HG03108 (cell line): Measurements from ENCODE around the gene PAX5.

Experiments
- ATAC-seq: cut with Tn5 transposase; IDR thresholded peaks from one replicate; pipeline ENCODE4 v1.9.1; 2021; ENCODE audit warnings: moderate library complexity; ENCODE audit not compliant: unreplicated experiment

Gene PAX5

DNA sequence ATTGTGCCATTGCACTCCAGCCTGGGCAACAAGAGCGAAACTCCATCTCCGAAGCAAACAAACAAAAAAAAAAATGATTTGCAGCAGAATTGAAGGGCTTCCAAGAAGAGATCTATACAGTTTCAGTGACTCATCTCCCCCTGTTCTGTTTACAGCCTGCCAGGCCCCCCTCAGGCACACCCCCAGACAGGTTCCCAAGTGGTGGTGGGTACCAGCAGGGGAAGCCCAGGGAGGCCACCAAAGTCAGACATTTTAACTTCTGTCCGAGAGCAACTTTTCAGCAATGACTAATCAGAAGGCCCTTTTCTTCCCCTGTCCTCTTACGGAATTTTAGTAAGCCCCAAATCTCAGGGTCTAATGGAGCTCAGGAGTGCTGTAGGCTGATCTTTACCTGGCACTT, 98.7 kb downstream of the PAX5 start:
- peak; percentile 11 for ATAC-seq

DNA sequence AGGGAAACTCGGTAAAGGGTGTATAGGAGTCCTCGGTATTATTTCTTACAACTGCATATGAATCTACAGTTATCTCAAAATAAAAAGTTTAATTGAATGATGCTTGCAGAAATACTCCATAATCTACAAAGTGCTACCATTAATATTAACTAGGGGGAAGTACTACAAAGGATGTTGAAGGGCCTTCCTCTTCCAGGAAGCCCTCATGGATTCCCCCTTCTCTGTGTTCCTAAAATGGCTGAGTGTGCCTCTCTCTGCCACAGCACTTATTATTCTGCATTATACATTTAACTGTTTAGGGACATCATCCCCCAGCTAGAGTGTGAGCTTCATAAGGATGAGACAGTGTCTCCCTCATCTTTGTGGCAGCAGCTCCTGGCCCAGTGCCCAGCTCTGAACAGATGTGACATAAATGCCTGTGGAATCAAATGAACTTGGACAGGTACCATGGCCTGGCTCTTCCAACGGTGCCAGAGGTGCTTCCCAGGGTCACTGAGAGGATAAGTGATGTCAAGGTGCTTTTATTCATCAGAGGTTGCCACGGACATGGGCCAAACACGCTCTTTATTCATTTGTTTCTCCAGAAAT, 99.5 kb downstream of the PAX5 start:
- no peak for ATAC-seq

DNA sequence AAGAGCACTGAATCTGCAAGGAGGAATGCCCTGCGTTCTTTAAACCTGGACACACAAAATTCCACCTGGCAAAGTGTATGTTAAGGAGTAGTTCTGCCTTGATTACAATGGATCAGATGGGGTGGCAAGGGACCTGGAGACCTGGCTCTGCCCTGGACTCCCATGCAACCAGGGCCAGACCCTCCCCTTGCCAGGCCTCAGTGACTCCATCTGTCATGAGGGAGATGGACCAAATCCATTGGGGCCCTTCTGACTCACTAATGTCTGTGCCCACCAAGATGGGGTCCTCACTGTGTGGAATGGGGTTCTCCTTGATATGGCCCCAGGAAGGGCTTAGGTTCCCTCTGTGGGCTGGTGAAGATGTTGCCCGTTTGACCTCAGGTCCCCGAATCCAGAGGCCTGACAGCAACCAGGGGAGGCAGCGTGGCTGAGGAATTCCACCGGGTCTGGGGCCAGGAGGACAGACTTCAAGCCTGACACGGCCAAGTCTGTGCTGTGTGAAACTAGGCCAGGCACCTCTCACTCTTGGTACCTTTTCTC, 100.3 kb downstream of the PAX5 start:
- ATAC-seq: no peak

DNA sequence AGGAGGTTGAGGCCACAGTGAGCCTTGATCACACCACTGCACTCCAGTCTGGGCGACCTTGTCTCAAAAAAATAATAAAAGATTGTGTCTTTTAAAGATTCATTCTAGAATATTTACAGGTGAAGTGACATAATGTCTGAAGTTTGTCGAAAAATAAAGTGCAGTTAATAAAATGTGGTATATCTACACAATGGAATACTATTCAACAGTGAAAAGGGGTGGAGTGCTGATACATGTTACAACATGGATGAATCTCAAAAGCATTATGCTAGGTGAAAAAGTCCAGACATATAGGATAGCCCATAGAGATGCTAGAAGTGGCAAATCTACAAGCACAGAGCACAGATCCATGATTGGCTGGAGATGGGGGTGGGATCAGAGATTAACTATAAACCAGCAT, 101.9 kb downstream of the PAX5 start:
- ATAC-seq: no peak

DNA sequence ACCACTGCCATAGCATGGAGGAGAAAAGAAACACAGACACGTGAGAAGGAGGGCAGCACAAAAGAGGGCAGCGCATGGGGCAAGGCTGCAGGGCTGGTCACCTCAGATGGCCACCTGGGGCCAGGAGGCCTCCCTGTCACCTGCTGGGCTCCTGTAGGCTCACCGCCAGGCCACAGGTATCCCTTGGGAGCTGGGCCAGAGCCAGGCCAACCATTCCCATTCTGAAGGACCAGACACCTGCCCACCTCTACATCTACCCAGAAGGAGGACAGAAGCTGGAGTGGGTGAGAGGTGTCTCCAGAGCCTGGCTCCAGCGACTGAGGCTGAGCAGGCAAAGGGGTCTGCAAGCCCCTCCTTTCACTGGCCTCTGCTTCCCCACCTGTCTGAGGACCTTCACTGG, 103.1 kb downstream of the PAX5 start:
- ATAC-seq: no peak

DNA sequence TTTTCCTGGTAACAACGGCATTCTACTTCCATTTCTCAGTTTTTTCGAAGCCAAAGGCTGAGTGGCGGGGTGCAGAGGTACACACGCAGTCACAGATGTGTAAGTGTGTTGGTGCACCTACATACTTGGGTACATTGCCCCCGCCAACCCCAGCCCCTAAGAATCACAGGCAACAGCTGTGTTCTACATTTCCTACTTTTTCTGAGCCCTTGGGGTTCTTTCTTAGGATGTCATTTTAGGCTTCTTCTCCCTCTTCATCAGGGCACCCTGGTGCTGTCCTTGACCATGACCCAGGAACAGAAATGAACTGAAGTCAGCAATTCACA, 104.8 kb downstream of the PAX5 start:
- no peak for ATAC-seq

DNA sequence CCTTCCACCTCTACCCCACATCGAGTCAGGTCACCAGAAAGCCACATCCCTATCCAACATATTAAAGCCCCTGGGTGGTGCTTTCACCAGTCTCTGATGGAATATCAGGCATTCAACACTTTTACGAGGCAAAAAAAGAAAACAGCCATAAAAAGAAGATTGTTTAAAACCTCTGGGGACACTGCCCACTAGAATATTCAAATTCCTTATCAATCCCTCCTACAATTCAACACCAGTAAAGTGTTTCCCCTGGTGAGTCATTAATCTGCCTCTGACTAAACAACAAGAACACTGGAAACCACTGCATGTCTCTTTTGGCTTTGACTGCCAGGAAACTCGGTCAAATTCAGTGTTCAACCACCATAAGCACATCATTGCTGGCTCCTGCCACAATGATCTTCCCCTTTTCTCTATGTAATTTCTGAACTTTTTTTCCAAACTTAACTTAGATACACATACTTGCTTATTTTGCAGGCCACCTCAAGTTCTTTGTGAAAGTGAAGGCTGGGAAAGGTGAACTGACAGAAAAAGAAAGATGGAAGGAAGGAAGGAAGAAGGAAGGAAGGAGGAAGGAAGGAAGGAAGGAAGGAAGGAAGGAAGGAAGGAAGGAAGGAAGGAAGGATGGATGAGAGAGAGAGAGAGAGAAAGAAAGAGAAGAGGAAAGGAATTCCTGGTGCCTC, 105.3 kb downstream of the PAX5 start:
- peak; percentile 67 for ATAC-seq

DNA sequence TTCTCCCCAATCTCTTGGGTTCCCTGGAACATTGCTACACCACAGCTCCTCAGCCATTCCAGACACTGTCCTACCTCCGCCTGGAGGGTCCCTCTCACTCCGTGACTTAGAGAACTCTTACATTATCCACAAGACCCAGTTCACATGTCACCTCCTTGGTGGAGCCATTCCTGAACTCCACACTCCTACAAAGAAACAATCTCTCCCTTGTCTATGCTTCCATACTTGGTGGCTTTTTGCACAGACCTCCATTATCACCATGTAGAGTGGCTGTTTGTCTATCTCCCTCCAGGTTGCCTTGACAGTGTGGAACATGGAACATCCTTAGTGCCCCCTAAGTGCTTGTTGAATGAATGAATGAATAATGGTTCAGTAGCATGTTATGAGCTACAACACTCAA, 105.9 kb downstream of the PAX5 start:
- ATAC-seq: no peak

DNA sequence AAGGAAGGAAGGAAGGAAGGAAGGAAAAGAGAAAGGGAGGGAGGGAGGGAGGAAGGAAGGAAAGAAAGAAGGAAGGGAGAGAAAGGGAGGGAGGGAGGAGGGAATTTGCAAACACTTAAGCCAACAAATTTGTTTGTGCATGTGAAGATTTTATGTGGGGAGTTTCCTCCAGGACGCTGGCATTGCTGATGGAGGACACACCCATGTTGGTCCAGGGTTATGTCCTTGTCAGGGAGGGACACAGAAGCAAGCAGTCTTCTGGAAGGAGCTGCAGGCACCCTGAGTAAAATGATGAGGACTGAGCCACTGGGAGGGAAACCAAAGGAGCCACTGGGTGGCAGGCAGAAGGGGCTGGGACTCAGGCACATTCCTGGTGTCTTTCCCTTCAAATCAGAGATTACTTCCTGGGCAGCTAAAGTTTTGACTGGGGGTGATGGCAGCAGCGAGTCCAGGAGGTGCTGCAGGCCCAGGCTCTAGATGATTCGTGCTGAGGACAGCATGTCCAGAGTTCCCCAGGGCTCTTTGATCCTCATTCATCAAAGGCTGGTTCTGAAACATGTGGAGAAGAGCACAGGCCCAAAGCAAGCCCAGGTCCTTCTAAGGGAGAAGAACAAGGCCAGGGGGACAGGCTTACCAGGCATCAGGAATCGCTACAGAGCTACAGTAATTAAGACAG, 109.2 kb downstream of the PAX5 start:
- no peak for ATAC-seq

DNA sequence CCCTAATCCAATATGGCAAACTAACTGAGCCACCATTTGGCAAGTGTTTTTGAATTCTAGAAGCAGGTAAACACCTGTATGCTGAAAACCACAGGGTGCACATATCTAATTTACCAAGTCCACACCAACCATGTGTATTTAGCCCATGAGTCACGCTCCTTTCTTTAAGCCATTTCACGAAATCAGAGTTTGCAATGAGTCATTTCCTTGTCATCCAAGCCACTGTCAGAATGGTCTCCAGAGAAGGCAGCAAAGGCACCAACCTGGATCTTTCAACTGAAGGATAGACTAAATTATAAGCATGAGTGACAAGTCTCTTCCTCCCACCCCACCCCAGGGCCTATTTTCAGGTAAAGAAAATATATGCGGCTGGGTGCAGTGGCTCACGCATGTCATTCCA, 110.0 kb downstream of the PAX5 start:
- ATAC-seq: no peak

DNA sequence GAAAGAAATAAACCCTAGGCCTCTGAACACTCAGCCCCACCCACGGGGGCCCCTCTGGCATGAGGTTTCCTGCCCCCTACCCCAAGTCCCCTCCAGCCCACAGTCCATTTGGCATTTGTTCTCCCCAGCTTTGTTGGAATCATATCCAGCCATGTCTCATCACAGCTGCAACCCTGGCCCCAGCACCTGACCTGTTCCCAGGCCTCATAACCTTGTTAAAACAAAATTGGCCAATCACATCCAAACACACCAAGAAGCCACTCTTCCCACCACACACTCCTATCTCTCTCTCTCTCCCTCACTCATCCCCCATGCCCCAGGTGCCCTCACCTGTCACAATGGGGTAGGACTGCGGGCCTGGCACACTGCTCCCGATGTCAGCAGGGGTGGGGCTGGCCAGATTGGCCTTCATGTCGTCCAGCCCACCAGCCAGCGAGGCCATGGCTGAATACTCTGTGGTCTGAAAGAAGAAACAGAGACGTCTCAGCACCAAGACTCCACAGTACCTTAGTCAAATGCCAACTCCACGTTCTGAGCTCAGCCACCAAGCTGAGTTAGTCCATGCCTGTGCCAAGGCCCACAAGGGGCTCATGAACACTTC, 110.9 kb downstream of the PAX5 start:
- no peak for ATAC-seq

DNA sequence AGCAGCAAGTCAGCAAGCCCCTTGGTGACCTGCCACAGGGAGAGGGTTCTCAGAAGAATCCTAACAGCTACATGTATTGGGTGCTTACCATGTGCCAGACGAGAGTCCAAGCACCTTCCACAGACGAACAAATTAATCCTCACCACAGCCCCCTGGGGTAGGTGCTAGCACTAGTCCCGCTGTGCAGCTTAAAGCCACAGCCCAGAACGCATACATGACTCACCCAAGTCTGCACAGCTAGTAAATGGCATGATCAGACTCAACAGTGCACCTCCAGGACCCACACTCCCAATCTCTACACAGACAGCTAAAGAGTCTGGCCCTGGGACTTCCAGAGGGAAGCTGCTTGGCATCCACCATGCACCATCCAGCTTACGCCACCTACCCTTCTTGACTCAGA, 111.5 kb downstream of the PAX5 start:
- no peak for ATAC-seq

DNA sequence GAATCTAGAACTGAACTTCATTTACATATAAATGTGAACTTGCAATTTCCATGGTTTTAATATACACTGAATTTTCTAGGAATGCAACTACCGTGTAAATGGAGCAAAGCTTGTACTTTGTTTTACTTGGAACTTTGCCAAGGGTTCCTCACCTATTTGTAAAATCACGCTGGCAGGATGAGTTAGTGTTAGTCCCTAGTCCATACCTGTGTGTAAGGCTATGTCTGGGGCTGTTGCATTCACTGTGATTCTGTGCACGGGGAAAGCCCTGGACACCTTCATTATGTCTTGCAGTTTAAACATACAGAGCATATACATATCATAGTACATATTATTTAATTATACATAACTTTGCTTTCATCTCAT, 119.9 kb downstream of the PAX5 start:
- no peak for ATAC-seq

DNA sequence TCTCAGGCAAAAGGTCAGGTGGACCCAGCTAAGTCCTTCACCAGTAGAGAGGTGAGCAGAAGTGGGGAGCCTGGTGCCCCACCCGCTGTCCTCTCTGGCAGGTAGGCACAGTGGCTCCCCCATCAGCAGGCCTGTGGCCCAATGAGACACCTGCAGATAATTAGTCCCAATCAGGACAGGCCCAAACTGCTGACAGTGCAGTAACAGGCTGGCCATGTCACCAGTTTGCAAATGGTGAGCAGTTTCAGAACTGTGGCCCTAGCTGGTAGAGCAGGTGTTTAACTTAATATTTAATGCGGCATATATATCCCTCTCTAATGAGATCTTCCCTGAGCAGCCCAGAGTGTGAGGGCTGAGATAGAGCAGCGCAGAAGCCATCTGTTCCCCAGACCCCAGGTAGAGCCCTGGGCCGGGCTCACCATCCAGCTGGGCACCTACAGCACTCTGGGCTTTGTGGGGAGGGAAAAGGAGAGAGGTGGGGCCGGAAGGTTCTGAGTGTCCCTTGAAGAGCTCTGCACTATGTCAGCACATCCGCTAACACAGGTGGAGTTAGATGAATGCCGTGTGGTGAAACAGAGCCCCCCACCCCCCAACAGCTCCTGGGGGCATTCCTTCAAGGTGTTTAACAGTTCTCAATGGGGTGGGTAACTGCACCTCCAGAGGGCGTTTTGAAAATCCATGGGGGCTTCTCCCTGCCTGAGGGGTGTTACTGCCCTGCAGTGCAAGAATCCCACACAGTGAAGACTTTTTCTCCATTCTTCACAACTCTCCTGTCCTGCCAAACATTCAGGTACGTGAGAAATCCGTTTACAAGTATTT, 120.5 kb downstream of the PAX5 start:
- no peak for ATAC-seq

DNA sequence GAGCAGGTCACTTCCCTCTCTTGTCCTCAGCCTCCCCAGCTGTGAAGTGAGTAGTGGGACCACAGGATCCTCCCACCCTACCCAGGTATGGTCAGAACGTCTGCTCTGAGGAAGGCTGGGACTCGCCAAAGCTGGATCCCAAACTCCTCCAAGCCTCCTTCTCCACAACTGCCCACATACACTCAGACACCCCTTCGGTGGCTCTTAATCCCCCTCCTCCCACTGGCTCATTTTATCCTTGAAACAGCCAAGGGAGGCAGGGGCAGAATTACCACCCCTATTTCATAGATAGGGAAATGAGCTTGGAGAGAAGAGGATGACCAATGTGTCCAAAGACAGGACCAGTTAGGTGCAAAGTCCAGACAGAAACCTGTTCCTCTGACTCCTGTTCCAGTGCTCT, 121.4 kb downstream of the PAX5 start:
- no peak for ATAC-seq

DNA sequence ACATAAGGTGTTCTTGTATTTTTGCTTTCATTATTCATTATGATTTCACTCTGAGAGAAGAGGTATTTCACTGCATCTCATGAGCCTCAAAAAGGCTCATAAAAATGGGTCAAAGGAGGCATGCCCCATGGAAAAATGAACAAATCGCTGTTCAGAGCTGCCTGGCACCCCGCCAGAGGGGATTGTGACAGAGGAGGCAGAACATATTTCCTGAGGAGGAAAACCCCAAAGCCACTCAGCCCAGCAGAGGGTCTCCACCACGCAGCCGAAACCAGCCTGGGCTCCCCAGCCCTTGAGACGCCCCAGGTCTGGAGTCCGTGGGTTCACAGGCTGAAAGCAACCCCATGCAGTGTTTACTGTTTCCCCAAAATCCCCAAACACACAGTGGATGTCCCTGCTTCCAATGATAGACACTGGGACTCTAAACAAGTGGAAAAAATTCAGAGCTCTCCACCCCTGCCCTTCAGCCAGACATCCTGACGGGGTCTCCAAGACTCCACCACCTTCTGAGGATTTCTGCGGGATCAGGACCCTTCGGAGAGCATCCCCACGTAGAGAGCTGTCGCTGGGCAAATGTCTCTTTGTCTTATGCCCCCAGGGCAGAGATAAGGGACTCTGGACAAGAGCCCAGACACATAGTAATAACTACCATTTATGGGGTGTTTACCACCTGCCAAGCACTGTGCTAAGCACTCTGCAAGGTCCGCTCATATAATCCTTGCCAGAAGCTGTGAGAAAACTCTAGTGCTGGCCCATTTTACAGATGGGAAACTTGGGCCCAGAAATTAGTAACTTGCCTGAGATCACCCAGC, 122.3 kb downstream of the PAX5 start:
- no peak for ATAC-seq

DNA sequence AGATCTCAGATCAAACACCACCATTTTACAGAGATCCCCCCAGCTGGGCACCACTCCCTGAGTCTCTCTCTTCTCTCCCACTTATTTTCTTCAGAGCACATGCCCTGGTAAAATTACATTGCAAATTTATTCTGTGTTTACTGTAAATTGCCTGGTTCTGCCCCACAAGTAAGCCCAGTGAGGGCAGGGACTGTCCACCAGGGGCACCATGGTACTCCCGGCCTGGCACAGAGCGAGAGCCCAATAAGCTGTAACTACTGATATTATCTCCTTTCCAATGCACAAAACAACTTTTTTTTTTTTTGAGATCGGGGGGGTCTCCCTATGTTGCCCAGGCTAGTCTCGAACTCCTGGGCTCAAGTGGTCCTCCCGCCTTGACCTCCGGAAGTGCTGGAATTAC, 123.0 kb downstream of the PAX5 start:
- ATAC-seq: no peak

DNA sequence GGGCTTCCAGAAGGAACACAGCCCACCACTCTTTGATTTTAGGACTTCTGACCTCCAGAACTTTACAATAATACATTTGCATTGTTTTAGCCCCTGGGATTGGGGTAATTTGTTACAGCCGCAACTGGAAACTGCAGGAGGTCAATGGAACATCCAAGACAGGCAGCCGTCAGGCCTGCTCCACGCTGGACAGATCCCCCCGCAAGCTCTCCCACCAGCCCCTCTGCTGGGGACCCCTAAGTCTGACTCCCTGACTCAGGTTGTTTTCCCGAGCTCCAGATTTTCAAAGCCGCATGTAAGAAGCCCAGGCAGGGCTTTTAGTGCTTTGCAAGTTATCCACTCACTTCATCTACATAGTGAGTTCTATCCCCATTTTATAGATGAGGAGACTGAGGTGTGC, 127.6 kb downstream of the PAX5 start:
- ATAC-seq: no peak

DNA sequence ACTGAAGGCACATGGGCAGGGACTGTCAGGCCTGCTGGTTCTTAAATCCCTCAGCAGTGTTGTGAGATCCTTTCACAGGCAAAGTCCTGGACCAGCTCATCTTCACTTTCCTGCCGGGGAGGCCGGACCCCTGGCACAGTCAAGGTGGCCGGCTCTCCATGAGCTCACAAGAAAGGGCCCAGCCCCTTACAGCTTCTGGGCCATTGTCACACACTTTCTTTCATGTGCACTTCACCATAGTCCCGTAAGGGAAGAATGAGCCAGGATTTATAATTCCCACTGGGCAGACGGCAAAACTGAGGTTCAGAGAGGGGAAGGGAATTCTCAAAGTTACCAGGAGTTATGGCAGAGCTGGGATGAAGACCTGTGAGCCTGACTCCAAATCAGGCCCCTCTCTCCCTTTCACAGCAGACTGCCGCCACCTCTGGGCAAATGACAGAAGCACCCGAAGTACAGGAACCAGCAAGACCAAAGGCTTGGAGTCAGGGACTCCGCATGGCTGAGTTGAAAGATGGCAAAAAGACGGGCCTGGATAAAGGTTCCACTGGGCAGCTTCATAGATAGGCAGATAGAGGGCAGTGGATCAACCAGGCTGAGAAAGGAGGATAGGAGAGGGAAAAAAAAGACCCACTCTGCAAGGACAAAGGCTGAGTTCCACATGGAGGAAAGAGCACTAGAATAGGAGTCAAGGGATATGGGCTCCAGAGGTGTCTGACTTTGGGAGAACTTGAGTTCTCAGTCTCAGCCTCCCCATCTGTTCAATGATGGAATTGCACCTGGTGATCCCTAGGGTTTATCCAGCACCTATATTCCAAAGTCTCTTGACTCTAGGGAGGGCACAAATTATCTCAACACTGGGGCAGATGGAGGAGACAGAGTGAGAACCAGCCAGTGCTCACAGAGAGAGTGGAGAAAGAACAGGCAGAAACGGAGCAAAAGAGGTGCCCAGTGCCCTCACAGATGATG, 128.7 kb downstream of the PAX5 start:
- no peak for ATAC-seq
